ENCODE results near the gene NFKBIL1. TPM values are rescaled to one million over a fixed set of nuclear protein-coding genes. Genes with fewer than 3 reads are reported as not detected.
A peak's percentile ranks its signal among the peaks of the same experiment; 100 is the strongest.

Gene NFKBIL1
- total RNA-seq, 1 donor from 2014 or later = 29.6 TPM

GRCh38 chr6:31513456-31514165 is 33.8 kb upstream of the NFKBIL1 start:
- TF ChIP-seq CTCF (IDR thresholded peaks at IDR 0.05) = no peak
- H3K27ac Mint-ChIP-seq (ENCODE audit: unreplicated experiment) = peak overlapping the region; percentile 1
- peaks cover 14% of the 10 kb centered on the region for H3K4me1 Mint-ChIP-seq (ENCODE audit: low read depth)
- no peak overlapping the region for H3K4me3 Mint-ChIP-seq (ENCODE audit: unreplicated experiment)
- no peak for DNase-seq (ENCODE audit: low spot score)
- H3K27me3 Mint-ChIP-seq (ENCODE audit: low read depth) = no peaks in the 10 kb centered on the region
- no peaks in the 10 kb centered on the region for H3K9me3 Mint-ChIP-seq (ENCODE audit: low read depth)
- peaks cover 2% of the 10 kb centered on the region for H3K36me3 Mint-ChIP-seq (ENCODE audit: low read depth)

GRCh38 chr6:31521835-31522234 is 25.6 kb upstream of the NFKBIL1 start:
- H3K27me3 Mint-ChIP-seq (ENCODE audit: low read depth) = peaks cover 2% of the 10 kb centered on the region

GRCh38 chr6:31525553-31525931 is 21.9 kb upstream of the NFKBIL1 start:
- Mint-ChIP-seq H3K4me3 (ENCODE audit: unreplicated experiment) (no peak overlapping the region), H3K27me3 (ENCODE audit: low read depth) (peaks cover 2% of the 10 kb centered on the region), H3K9me3 (ENCODE audit: low read depth) (peaks cover 5% of the 10 kb centered on the region), H3K36me3 (ENCODE audit: low read depth) (peaks cover 10% of the 10 kb centered on the region), H3K27ac (ENCODE audit: unreplicated experiment) (no peak overlapping the region), H3K4me1 (ENCODE audit: low read depth) (peaks cover 7% of the 10 kb centered on the region)
- no peak for DNase-seq (ENCODE audit: low spot score)
- TF ChIP-seq CTCF (IDR thresholded peaks at IDR 0.05) = no peak

More at GRCh38 chr6:31521835-31522234, 25.6 kb upstream of the NFKBIL1 start:
- peaks cover 5% of the 10 kb centered on the region for H3K4me1 Mint-ChIP-seq (ENCODE audit: low read depth)
- no peak overlapping the region for H3K27ac Mint-ChIP-seq (ENCODE audit: unreplicated experiment)
- TF ChIP-seq CTCF (IDR thresholded peaks at IDR 0.05) = no peak
- no peaks in the 10 kb centered on the region for H3K36me3 Mint-ChIP-seq (ENCODE audit: low read depth)
- H3K4me3 Mint-ChIP-seq (ENCODE audit: unreplicated experiment) = no peak overlapping the region
- DNase-seq (ENCODE audit: low spot score) = no peak
- H3K9me3 Mint-ChIP-seq (ENCODE audit: low read depth) = peaks cover 5% of the 10 kb centered on the region

- Mint-ChIP-seq H3K4me1 (ENCODE audit: low read depth) (peaks cover 7% of the 10 kb centered on the region), H3K9me3 (ENCODE audit: low read depth) (peaks cover 5% of the 10 kb centered on the region), H3K36me3 (ENCODE audit: low read depth) (peaks cover 15% of the 10 kb centered on the region), H3K27ac (ENCODE audit: unreplicated experiment) (peak overlapping the region; percentile 4), H3K27me3 (ENCODE audit: low read depth) (peaks cover 2% of the 10 kb centered on the region), H3K4me3 (ENCODE audit: unreplicated experiment) (no peak overlapping the region)
- no peak for TF ChIP-seq CTCF (IDR thresholded peaks at IDR 0.05)
- DNase-seq (ENCODE audit: low spot score) = no peak
Observed at GRCh38 chr6:31525932-31526591, 21.3 kb upstream of the NFKBIL1 start.

GRCh38 chr6:31528307-31528777 is 19.1 kb upstream of the NFKBIL1 start:
- TF ChIP-seq CTCF (IDR thresholded peaks at IDR 0.05) = no peak
- Mint-ChIP-seq H3K27ac (ENCODE audit: unreplicated experiment) (peak overlapping the region; percentile 81), H3K4me3 (ENCODE audit: unreplicated experiment) (no peak overlapping the region), H3K4me1 (ENCODE audit: low read depth) (peaks cover 7% of the 10 kb centered on the region), H3K27me3 (ENCODE audit: low read depth) (no peaks in the 10 kb centered on the region), H3K9me3 (ENCODE audit: low read depth) (no peaks in the 10 kb centered on the region), H3K36me3 (ENCODE audit: low read depth) (peaks cover 24% of the 10 kb centered on the region)
- no peak for DNase-seq (ENCODE audit: low spot score)

Data from chondrocyte (in vitro differentiated cells).